HL-60 (cell line): ENCODE measurements around the gene ARHGAP35.

ENCODE experiments used
- DNase-seq, 2 experiments: peaks; one replicate each; pipeline ENCODE4 v3.0.0-alpha.2; 2010 to 2020; ENCODE audit warnings: low read depth in 1 of 2, low spot score in 1 of 2
- H3K27ac ChIP-seq: fragments of 250-450 bp; sonication (Bioruptor Pico); replicated peaks from 2 replicates; pipeline ENCODE4 v1.5.1; 2020; ENCODE audit warnings: mild to moderate bottlenecking, moderate library complexity
- H3K27me3 ChIP-seq: fragments of 250-450 bp; sonication (Bioruptor Pico); 2 replicates; pipeline ENCODE4 v1.5.1; 2021; ENCODE audit warnings: mild to moderate bottlenecking, moderate library complexity; ENCODE audit not compliant: insufficient read depth, poor library complexity, severe bottlenecking
- H3K4me3 ChIP-seq: replicated peaks from 2 replicates; pipeline ENCODE4 v1.5.1; 2011; ENCODE audit warnings: mild to moderate bottlenecking, control low read depth, low read length; ENCODE audit not compliant: insufficient read depth
- CTCF ChIP-seq: IDR thresholded peaks from one replicate; pipeline ENCODE4 v1.5.1; 2011; ENCODE audit warnings: low read length, control low read depth, inconsistent platforms; ENCODE audit not compliant: insufficient read depth
- GABPA ChIP-seq: IDR thresholded peaks from 2 replicates; pipeline ENCODE4 v1.6.1; 2012; ENCODE audit warnings: low read depth
- POLR2AphosphoS5 ChIP-seq: IDR thresholded peaks from 2 replicates; pipeline ENCODE4 v1.6.1; 2012; ENCODE audit warnings: low read depth
- REST ChIP-seq: IDR thresholded peaks from 2 replicates; pipeline ENCODE4 v1.6.1; 2012; ENCODE audit warnings: low read depth; ENCODE audit not compliant: insufficient replicate concordance
- SPI1 ChIP-seq: IDR thresholded peaks from 2 replicates; pipeline ENCODE4 v1.6.1; 2012; ENCODE audit warnings: low read depth, mild to moderate bottlenecking, borderline replicate concordance

ARHGAP35 gene

GRCh38 chr19:46823049-46823448 is 37.7 kb upstream of the ARHGAP35 start:
- DNase-seq, result no peak
- no peak overlapping the region for H3K4me3 ChIP-seq
- no peak overlapping the region; the same call in 1 of the 2 replicates for H3K27ac ChIP-seq
- TF ChIP-seq CTCF, result no peak
- H3K27me3 ChIP-seq, result no peaks in the 10 kb centered on the region

GRCh38 chr19:46824890-46825730 is 35.7 kb upstream of the ARHGAP35 start:
- no peaks in the 10 kb centered on the region for H3K27me3 ChIP-seq
- DNase-seq, result peak in 1 of 2 experiments; percentile 42
- H3K27ac ChIP-seq, result peak overlapping the region; percentile 35
- H3K4me3 ChIP-seq, result peak overlapping the region; percentile 26
- TF ChIP-seq REST, result no peak
- TF ChIP-seq SPI1, result peak; percentile 63; the same call in 1 of the 2 replicates
- TF ChIP-seq POLR2AphosphoS5, result 0 out of 2 replicates have a peak, but pooled peaks have one; percentile 39

GRCh38 chr19:46825731-46826055 is 35.1 kb upstream of the ARHGAP35 start:
- H3K4me3 ChIP-seq, result no peak overlapping the region
- no peak for DNase-seq
- no peaks in the 10 kb centered on the region for H3K27me3 ChIP-seq
- no peak overlapping the region for H3K27ac ChIP-seq
- TF ChIP-seq CTCF (no peak), GABPA (no peak), SPI1 (no peak), REST (no peak), POLR2AphosphoS5 (no peak)

- H3K27me3 ChIP-seq, result no peaks in the 10 kb centered on the region
- no peak for TF ChIP-seq REST
- TF ChIP-seq GABPA, result no peak
- TF ChIP-seq CTCF, result no peak
- TF ChIP-seq POLR2AphosphoS5, result no peak
- TF ChIP-seq SPI1, result no peak
- no peak for DNase-seq
- no peak overlapping the region for H3K4me3 ChIP-seq
- H3K27ac ChIP-seq, result no peak overlapping the region
These were observed 32.3 kb upstream of the ARHGAP35 start for GRCh38 chr19:46828484-46828883.
